Mammary epithelial cell (primary cell): ENCODE measurements around the gene USP15.

Source experiments
- CTCF ChIP-seq, 2 donors: IDR thresholded peaks in 1 of 2; conservative IDR thresholded peaks in 1 of 2; 2 replicates each; pipeline ENCODE4 v1.5.1; 2011 to 2012; ENCODE audit warnings: inconsistent platforms in 2 of 2, low read length in 2 of 2, mild to moderate bottlenecking in 2 of 2, control low read depth in 1 of 2, low read depth in 1 of 2; ENCODE audit not compliant: insufficient read depth in 1 of 2; ENCODE audit errors: extremely low read depth in 1 of 2
- EZH2 ChIP-seq: IDR thresholded peaks from 2 replicates; pipeline ENCODE4 v1.6.1; 2012; ENCODE audit warnings: low read length, inconsistent platforms, borderline replicate concordance

GRCh38 chr12:62227091-62227490 is 33.1 kb upstream of the USP15 start:
- TF ChIP-seq CTCF (conservative IDR thresholded peaks at IDR 0.05 in 1 of 2, IDR thresholded peaks at IDR 0.05 in 1 of 2; ENCODE audit: extremely low read depth in 1 of 2, insufficient read depth in 1 of 2, low read depth in 1 of 2, low read length in 2 of 2): no peak
- TF ChIP-seq EZH2: no peak
